ENCODE results near the gene SQOR. TPM values are rescaled to one million over a fixed set of nuclear protein-coding genes. Genes with fewer than 3 reads are reported as not detected.

Gene SQOR
- total and polyA plus RNA-seq, 9 donors, result 2.1 to 4.6 (median 3.1) TPM

DNA sequence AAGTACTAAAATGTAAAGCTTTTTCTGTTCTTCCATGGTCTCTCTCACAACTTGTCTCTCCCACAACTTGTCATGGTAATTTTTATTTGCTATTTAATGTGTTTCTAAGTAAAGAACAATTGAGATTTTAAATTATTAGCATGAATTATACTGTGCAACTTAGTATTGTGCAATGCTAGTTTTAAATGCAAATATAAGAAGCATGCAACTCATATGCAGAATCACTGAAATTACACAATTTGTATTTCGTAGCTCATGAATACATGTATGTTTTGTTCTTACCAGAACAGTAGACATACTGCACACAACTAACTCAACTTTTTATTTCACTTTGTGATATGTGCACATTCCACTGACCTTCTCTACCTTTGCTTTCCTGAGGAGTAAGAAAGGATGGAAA lies 96.5 kb downstream of the SQOR start:
- no CpG with 5 or more reads among the region's 1 CpG for WGBS (ENCODE audit: insufficient coverage)
- DNase-seq, result no peak

GRCh38 chr15:45732662-45733061 lies 97.8 kb downstream of the SQOR start:
- WGBS (ENCODE audit: insufficient coverage), result 26% methylated on average over 2 of the region's 2 CpGs
- H3K36me3 ChIP-seq (ENCODE audit: control insufficient read depth, insufficient read depth, low read length), result no peaks in the 10 kb centered on the region
- DNase-seq, result peak; percentile 84
- H3K27ac ChIP-seq (ENCODE audit: low read length), result peak overlapping the region; percentile 37
- no peaks in the 10 kb centered on the region for H3K9me3 ChIP-seq (replicated peaks; ENCODE audit: control insufficient read depth, low read depth, low read length)
- H3K27me3 ChIP-seq (ENCODE audit: control insufficient read depth, insufficient read depth, low read length), result peaks cover 3% of the 10 kb centered on the region
- H3K4me1 ChIP-seq (ENCODE audit: control insufficient read depth, insufficient read depth, low read length), result peaks cover 20% of the 10 kb centered on the region
- H3K4me3 ChIP-seq (ENCODE audit: low read length), result no peak overlapping the region

More for the DNA sequence above, 96.5 kb downstream of the SQOR start:
- H3K4me1 ChIP-seq (ENCODE audit: control insufficient read depth, insufficient read depth, low read length), result peaks cover 20% of the 10 kb centered on the region
- no peaks in the 10 kb centered on the region for H3K36me3 ChIP-seq (ENCODE audit: control insufficient read depth, insufficient read depth, low read length)
- no peaks in the 10 kb centered on the region for H3K9me3 ChIP-seq (replicated peaks; ENCODE audit: control insufficient read depth, low read depth, low read length)
- H3K4me3 ChIP-seq (ENCODE audit: low read length), result no peak overlapping the region
- H3K27ac ChIP-seq (ENCODE audit: low read length), result no peak overlapping the region
- peaks cover 3% of the 10 kb centered on the region for H3K27me3 ChIP-seq (ENCODE audit: control insufficient read depth, insufficient read depth, low read length)

DNA sequence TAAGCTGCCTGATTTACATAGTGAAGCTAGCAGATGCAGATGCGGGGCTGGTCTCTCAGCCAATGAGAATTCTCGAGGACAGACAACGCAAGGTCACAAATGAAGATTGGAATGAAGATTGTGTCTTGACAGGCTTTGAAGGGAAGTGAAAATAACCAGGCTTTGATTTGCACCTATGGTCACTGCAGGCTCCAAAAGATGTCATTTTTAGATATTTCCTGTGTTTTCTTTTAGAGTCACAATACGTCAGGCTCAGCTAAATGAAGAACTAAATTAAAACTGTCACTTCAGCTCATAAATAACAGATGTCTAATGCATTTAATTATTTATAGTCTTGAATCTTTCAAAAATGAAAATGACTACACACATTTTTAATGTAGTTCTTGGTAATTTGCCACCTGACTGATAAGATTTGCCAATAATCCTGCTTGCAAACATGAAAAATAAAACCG lies 99.5 kb downstream of the SQOR start:
- H3K27ac ChIP-seq (ENCODE audit: low read length), result no peak overlapping the region
- no peak for DNase-seq
- H3K4me3 ChIP-seq (ENCODE audit: low read length), result no peak overlapping the region
- H3K27me3 ChIP-seq (ENCODE audit: control insufficient read depth, insufficient read depth, low read length), result peaks cover 3% of the 10 kb centered on the region
- no peaks in the 10 kb centered on the region for H3K36me3 ChIP-seq (ENCODE audit: control insufficient read depth, insufficient read depth, low read length)
- H3K4me1 ChIP-seq (ENCODE audit: control insufficient read depth, insufficient read depth, low read length), result peaks cover 20% of the 10 kb centered on the region
- WGBS (ENCODE audit: insufficient coverage), result no CpG with 5 or more reads among the region's 5 CpGs
- H3K9me3 ChIP-seq (replicated peaks; ENCODE audit: control insufficient read depth, low read depth, low read length), result no peaks in the 10 kb centered on the region

Other genes starting within 250 kb of the SQOR start
- 5.9 TPM for gene SLC30A4, start 112.3 kb upstream of the SQOR start, total RNA-seq
- gene SLC30A4, start 112.3 kb upstream of the SQOR start, polyA plus RNA-seq (ENCODE audit: insufficient read depth in 1 of 8, insufficient read length in 8 of 8, low replicate concordance in 1 of 8), result 1 to 10 TPM; 2.9 to 7.0 (median 4.6) TPM
- gene BLOC1S6, start 47.6 kb upstream of the SQOR start, total RNA-seq, result 49.3 TPM
- gene BLOC1S6, start 47.6 kb upstream of the SQOR start, polyA plus RNA-seq (ENCODE audit: insufficient read depth in 1 of 8, insufficient read length in 8 of 8, low replicate concordance in 1 of 8), result 10 to 100 TPM; 28.0 to 44.0 (median 36.8) TPM

All from muscle of leg (tissue), 11 donors.